GM19239 (cell line): ENCODE data around the gene CTNNBIP1.

Experiments used
- DNase-seq: peaks from one replicate; pipeline ENCODE4 v3.0.0; 2011; ENCODE audit warnings: low spot score; ENCODE audit not compliant: insufficient read length
- FAIRE-seq: peaks from 2 replicates; lab custom pipeline; 2011; peaks lifted over from hg19 to GRCh38; lab: Jason Lieb, UNC

Gene CTNNBIP1

DNA sequence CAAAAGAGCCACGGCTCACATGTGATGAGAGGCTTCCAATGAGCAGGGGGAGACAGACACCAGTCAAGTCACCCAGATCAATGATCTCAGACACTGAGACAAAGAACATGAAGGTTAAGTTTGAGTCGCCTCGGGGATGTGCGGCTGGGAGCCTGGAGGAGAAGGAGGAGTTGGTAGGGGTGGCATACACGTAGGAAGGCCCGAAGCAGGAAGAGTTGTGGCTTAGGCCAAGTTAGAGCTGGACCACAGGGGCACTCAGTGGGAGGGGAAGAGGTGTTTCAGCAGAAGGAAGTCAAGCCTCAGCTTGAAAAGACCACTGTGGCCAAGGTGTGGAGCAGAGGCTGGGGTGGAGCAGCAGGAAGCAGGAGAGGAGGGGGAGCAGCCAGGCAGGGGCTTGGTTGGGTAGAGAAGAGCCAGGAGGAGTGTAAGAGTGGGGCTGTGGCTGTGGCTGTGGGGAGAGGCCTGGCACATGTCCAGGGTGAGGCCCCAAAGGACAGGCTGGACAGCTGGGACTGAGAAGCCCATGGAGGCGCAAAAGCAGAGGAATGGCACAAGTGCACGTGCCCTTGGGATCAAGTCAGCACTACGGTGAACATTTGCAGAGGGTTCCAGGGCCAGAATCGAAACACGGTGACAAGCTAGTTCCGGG lies 27.6 kb downstream of the CTNNBIP1 start:
- DNase-seq (no peak), FAIRE-seq (no peak)

DNA sequence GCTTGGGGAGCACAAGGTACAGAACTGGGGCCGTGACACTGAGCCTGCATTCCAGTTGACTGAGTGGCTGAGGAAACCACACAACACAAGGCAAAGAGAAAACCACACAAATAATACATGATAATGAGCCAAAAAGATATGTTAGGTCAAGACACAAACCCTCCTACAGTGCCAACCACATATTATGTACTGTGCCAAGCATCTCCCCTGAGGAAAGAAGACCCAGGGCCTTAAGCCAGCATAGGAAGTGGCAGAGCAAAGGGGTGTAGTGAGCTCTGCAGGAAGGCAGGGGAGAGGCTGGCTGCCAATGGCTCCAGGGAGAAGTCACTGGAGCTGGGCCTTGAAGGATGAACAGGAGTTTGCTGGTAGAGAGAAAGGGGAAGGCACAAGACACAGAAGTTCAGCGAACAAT lies 28.2 kb downstream of the CTNNBIP1 start:
- FAIRE-seq = no peak
- no peak for DNase-seq

DNA sequence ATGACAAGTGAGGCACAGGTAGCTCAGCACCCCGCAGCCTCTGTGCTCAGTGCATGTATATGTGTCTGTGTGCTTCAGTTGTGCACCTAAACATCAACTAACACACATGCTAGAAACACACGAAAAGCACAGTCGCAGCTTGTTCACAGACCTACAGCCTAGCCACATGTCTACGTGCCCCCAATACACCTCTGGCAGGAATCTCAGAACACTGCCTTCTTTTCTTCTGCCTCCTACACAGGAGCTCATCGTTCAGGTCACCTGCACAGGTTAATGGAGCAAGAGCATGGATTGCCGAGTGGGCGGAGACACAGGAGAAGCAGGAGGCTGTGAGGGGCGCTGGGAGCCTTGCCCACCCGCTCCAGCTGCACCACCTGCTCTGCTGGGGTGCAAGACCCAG lies 31.7 kb downstream of the CTNNBIP1 start:
- DNase-seq = no peak

DNA sequence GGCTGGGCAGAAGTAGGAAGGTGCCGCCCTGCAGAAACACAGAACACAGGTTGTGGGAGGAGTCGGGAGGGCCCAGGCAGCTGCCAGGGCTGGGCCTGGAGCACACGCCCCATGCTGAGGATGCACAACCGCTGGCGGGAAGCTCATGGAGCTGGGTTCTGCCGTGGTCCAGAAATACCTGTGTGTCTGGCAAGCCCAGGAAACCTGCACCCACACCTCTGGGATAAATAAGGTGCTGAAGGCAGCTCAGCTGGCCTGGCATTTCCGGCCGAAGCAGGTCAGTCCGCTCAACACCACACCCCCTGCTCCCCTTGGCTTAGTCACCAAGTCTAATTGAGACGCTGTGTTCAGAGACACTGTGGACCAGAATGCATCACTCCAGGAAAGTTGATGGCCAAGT lies 32.1 kb downstream of the CTNNBIP1 start:
- no peak for FAIRE-seq
- DNase-seq = no peak

More for the DNA sequence above, 31.7 kb downstream of the CTNNBIP1 start:
- no peak for FAIRE-seq

GRCh38 chr1:9875636-9876000 lies 34.5 kb downstream of the CTNNBIP1 start:
- DNase-seq = no peak
- FAIRE-seq = no peak

- peak; percentile 92 for FAIRE-seq
- peak; percentile 97 for DNase-seq
Observed at GRCh38 chr1:9874959-9875635, 35.0 kb downstream of the CTNNBIP1 start.

DNA sequence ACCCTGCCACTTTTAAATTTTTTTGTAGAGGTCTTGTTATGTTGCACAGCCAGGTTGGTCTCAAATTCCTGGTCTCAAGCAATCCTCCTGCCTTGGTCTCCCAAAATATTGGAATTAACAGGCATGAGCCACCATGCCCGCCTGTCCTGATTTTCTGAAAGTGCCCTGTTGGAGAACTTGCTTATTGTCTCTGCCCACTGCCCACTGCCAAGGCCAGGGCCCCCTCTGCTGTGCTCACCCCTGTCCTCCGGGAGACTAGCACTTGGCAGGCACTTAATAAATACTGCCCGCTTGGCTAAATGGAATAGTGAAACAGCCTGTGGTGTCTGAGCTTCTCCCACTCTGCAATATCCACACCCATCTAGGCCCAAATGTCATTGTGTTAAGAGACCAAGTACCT lies 35.7 kb downstream of the CTNNBIP1 start:
- no peak for FAIRE-seq

GRCh38 chr1:9873992-9874391 lies 36.1 kb downstream of the CTNNBIP1 start:
- DNase-seq (no peak), FAIRE-seq (no peak)

More for the DNA sequence above, 35.7 kb downstream of the CTNNBIP1 start:
- DNase-seq = no peak

GRCh38 chr1:9873385-9873784 lies 36.7 kb downstream of the CTNNBIP1 start:
- no peak for FAIRE-seq
- DNase-seq = no peak

DNA sequence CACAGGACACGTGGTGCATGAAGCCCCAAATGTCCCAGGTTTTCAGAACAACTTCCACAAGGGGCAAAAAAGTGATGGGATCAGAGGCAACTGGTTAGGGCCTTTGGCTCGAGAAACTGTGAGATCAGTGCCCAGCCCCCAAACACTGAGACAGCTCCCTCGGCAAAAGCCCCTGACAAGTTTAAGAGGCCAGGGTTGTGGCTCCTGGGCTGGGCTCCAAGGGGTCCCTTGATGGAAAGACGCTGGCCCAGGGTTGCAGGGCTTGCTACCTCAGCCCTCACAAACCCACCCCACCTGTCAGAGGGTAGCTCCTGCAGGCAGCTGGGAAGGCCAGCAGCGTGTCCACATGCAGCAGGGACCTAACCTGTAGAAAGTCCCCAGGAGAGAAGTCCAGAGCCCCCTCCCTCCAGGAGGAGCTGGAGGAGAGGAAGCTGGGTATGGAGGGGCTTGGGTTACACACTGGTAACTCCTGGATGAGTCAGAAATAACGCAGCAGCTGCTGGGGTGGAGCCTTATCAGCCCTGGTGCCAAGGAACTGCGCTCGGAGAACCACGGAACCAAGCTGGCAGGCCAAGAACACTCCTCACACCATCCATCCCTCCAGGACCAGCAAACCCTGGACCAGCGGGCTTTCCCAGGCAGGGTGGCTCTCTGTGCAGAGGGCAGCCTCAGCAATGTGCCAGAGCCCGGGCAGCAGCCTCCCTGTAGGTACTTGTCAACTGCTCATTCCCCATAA lies 37.5 kb downstream of the CTNNBIP1 start:
- DNase-seq = no peak
- FAIRE-seq = no peak

- DNase-seq (no peak), FAIRE-seq (no peak)
Observed at GRCh38 chr1:9871707-9872425, 38.2 kb downstream of the CTNNBIP1 start.

- no peak for DNase-seq
- FAIRE-seq = no peak
Observed at GRCh38 chr1:9871021-9871420, 39.0 kb downstream of the CTNNBIP1 start.

DNA sequence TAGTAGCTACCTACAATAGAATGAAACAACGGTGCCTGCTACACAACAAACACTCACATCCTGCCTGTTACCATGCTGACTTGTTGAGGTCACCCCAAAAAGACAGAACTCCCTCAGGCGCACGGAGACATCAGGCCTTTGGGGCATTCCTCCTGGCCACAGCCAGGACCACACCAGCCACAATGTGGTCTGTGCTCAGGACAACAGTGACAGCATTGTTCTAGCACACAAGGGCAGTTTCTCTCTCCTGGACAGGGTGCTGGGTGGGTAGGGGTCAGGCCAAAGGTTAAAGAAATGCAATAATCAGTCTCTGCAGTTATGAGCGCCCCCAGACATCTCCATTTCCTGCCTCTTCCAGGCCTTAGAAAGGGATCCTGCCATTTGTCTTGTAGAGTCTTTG lies 39.5 kb downstream of the CTNNBIP1 start:
- FAIRE-seq (no peak), DNase-seq (no peak)

DNA sequence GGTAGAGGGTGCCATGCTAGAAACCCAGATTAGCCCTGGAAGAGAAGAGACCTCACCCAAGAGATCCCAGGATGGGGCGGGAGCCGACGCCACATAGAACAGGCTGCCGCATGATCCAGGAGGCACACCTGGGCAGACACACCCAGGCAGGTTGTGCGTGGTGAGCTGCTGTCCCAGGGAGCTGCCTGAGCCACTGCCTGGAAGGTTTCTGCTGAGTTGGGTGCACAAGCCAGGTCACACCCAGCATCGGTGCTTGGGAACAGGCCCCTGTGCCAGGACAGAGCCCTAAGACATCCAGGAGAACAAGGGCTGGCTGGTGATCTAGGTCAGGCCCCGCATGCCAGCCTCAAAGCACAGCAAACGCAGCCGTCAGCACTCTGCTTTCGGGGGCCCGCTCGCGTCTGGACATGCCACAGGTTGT lies 40.2 kb downstream of the CTNNBIP1 start:
- no peak for DNase-seq
- no peak for FAIRE-seq

DNA sequence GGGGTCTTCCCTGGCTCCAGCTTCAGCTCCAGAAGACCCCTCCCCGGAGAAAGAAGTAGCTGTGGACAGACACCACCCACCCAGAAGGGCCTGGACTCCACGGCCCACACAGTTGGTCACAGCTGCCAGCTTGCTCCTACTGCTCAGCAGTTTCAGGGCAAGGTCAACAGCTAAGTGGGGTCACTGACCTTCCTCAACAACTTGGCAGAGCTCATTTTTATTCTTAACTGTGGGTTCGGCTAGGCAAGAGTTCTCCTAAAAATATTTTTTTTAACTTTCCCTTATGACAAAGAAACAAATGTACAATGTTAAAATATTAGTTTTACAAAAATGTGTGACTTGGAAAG lies 41.9 kb downstream of the CTNNBIP1 start:
- DNase-seq (no peak), FAIRE-seq (no peak)

- FAIRE-seq = peak; percentile 86
- peak; percentile 87 for DNase-seq
Observed at GRCh38 chr1:9867408-9868243, 42.4 kb downstream of the CTNNBIP1 start.

- FAIRE-seq = no peak
- no peak for DNase-seq
Observed at GRCh38 chr1:9866836-9867235, 43.2 kb downstream of the CTNNBIP1 start.

- DNase-seq = no peak
- no peak for FAIRE-seq
Observed at GRCh38 chr1:9865724-9866123, 44.3 kb downstream of the CTNNBIP1 start.

GRCh38 chr1:9863371-9863770 lies 46.7 kb downstream of the CTNNBIP1 start:
- DNase-seq = no peak
- no peak for FAIRE-seq

- DNase-seq = no peak
- no peak for FAIRE-seq
Observed at GRCh38 chr1:9861360-9861759, 48.7 kb downstream of the CTNNBIP1 start.
